ENCODE data around the gene SH3BP2.

SH3BP2 gene

GRCh38 chr4:2860391-2861348, 67.8 kb downstream of the SH3BP2 start:
- DNase-seq: no peak

GRCh38 chr4:2861631-2862436, 68.9 kb downstream of the SH3BP2 start:
- no peak for DNase-seq

GRCh38 chr4:2862528-2862927, 69.6 kb downstream of the SH3BP2 start:
- DNase-seq: no peak

GRCh38 chr4:2863649-2864048, 70.8 kb downstream of the SH3BP2 start:
- no peak for DNase-seq

GRCh38 chr4:2865196-2865780, 72.4 kb downstream of the SH3BP2 start:
- DNase-seq: no peak

- DNase-seq: no peak
Measured at GRCh38 chr4:2866160-2866861, 73.4 kb downstream of the SH3BP2 start.

GRCh38 chr4:2866891-2867290, 74.0 kb downstream of the SH3BP2 start:
- no peak for DNase-seq

- no peak for DNase-seq
Measured at GRCh38 chr4:2867758-2868491, 75.0 kb downstream of the SH3BP2 start.

- no peak for DNase-seq
Measured at GRCh38 chr4:2868877-2869487, 76.1 kb downstream of the SH3BP2 start.

- no peak for DNase-seq
Measured at GRCh38 chr4:2869659-2870058, 76.8 kb downstream of the SH3BP2 start.

GRCh38 chr4:2870082-2870481, 77.2 kb downstream of the SH3BP2 start:
- no peak for DNase-seq

GRCh38 chr4:2871466-2871865, 78.6 kb downstream of the SH3BP2 start:
- no peak for DNase-seq

GRCh38 chr4:2871911-2872310, 79.0 kb downstream of the SH3BP2 start:
- no peak for DNase-seq

GRCh38 chr4:2873329-2873728, 80.4 kb downstream of the SH3BP2 start:
- DNase-seq: no peak

- DNase-seq: no peak
Measured at GRCh38 chr4:2874861-2875260, 82.0 kb downstream of the SH3BP2 start.

GRCh38 chr4:2875556-2875955, 82.7 kb downstream of the SH3BP2 start:
- no peak for DNase-seq

GRCh38 chr4:2878346-2878745, 85.5 kb downstream of the SH3BP2 start:
- peak; percentile 48 for DNase-seq

- no peak for DNase-seq
Measured at GRCh38 chr4:2879026-2879425, 86.1 kb downstream of the SH3BP2 start.

- DNase-seq: no peak
Measured at GRCh38 chr4:2881431-2881830, 88.5 kb downstream of the SH3BP2 start.

GRCh38 chr4:2882341-2882740, 89.5 kb downstream of the SH3BP2 start:
- DNase-seq: no peak

- DNase-seq: no peak
Measured at GRCh38 chr4:2886161-2886560, 93.3 kb downstream of the SH3BP2 start.

GRCh38 chr4:2886622-2887021, 93.7 kb downstream of the SH3BP2 start:
- DNase-seq: no peak
